Measurements from ENCODE around the gene DTNBP1.
"Not testable (repeated sequence)": the region's sequence is repeated elsewhere in the genome, so short reads cannot be mapped to it uniquely, and the experiment has no call there.

Gene DTNBP1

GRCh38 chr6:15557174-15557573 is 105.7 kb downstream of the DTNBP1 start:
- DNase-seq (ENCODE audit: low read depth) = no peak

- DNase-seq (ENCODE audit: low read depth) = no peak
Measured at GRCh38 chr6:15556711-15557110, 106.1 kb downstream of the DTNBP1 start.

- DNase-seq (ENCODE audit: low read depth) = no peak
Measured at GRCh38 chr6:15555101-15556038, 107.5 kb downstream of the DTNBP1 start.

GRCh38 chr6:15554728-15555100 is 108.1 kb downstream of the DTNBP1 start:
- no peak for DNase-seq (ENCODE audit: low read depth)

GRCh38 chr6:15553736-15554294 is 109.0 kb downstream of the DTNBP1 start:
- no peak for DNase-seq (ENCODE audit: low read depth)

GRCh38 chr6:15553031-15553430 is 109.8 kb downstream of the DTNBP1 start:
- DNase-seq (ENCODE audit: low read depth) = no peak

GRCh38 chr6:15551798-15552197 is 111.0 kb downstream of the DTNBP1 start:
- DNase-seq (ENCODE audit: low read depth) = no peak

GRCh38 chr6:15551262-15551661 is 111.6 kb downstream of the DTNBP1 start:
- DNase-seq (ENCODE audit: low read depth) = no peak

GRCh38 chr6:15550546-15551123 is 112.2 kb downstream of the DTNBP1 start:
- DNase-seq (ENCODE audit: low read depth) = no peak

GRCh38 chr6:15549371-15549770 is 113.5 kb downstream of the DTNBP1 start:
- no peak for DNase-seq (ENCODE audit: low read depth)

GRCh38 chr6:15547400-15547799 is 115.4 kb downstream of the DTNBP1 start:
- DNase-seq (ENCODE audit: low read depth) = no peak

GRCh38 chr6:15546591-15546990 is 116.2 kb downstream of the DTNBP1 start:
- no peak for DNase-seq (ENCODE audit: low read depth)

GRCh38 chr6:15544321-15544900 is 118.4 kb downstream of the DTNBP1 start:
- DNase-seq (ENCODE audit: low read depth) = no peak

- not testable (repeated sequence) for DNase-seq (ENCODE audit: low read depth)
Measured at GRCh38 chr6:15543332-15543917, 119.4 kb downstream of the DTNBP1 start.

- no peak for DNase-seq (ENCODE audit: low read depth)
Measured at GRCh38 chr6:15539722-15540270, 123.0 kb downstream of the DTNBP1 start.

GRCh38 chr6:15538766-15539495 is 123.9 kb downstream of the DTNBP1 start:
- DNase-seq (ENCODE audit: low read depth) = no peak

GRCh38 chr6:15538106-15538505 is 124.7 kb downstream of the DTNBP1 start:
- DNase-seq (ENCODE audit: low read depth) = no peak

GRCh38 chr6:15536198-15536955 is 126.5 kb downstream of the DTNBP1 start:
- no peak for DNase-seq (ENCODE audit: low read depth)

- DNase-seq (ENCODE audit: low read depth) = no peak
Measured at GRCh38 chr6:15535495-15536197, 127.2 kb downstream of the DTNBP1 start.

- DNase-seq (ENCODE audit: low read depth) = no peak
Measured at GRCh38 chr6:15534974-15535373, 127.9 kb downstream of the DTNBP1 start.

Data from stimulated activated CD8-positive, alpha-beta memory T cell treated with anti-CD3 and anti-CD28 coated beads, Interleukin-4, amount 100 ng/mL, for 24 hours (primary cell).